Cardiac muscle cell (in vitro differentiated cells and primary cell): ENCODE results near the gene SLC25A51. TPM values are rescaled to one million over a fixed set of nuclear protein-coding genes. Genes with fewer than 3 reads are reported as not detected.

Experiments used
- DNase-seq, 2 donors: peaks; one replicate each; pipeline versions ENCODE4 v3.0.0 to v3.0.0-alpha.2; 2010 to 2017; ENCODE audit warnings: low read depth in 1 of 2, low spot score in 1 of 2
- H3K27ac ChIP-seq: fragments of 200-600 bp; sonication (generic); 2 replicates; pipeline ENCODE4 v1.5.1; 2016
- H3K27me3 ChIP-seq: fragments of 200-600 bp; sonication (generic); 2 replicates; pipeline ENCODE4 v1.6.0; 2016; ENCODE audit warnings: control low read depth
- H3K36me3 ChIP-seq: fragments of 200-600 bp; sonication (generic); 2 replicates; pipeline ENCODE4 v1.5.1; 2016; ENCODE audit warnings: control low read depth
- H3K4me1 ChIP-seq: fragments of 200-600 bp; sonication (generic); 2 replicates; pipeline ENCODE4 v1.8.1; 2017; ENCODE audit warnings: low read depth, mild to moderate bottlenecking, mixed run types
- H3K4me3 ChIP-seq: fragments of 200-600 bp; sonication (generic); 2 replicates; pipeline ENCODE4 v1.5.1; 2016; ENCODE audit warnings: mild to moderate bottlenecking
- H3K9me3 ChIP-seq: fragments of 200-600 bp; sonication (generic); 2 replicates; pipeline ENCODE4 v1.5.1; 2017; ENCODE audit warnings: low read depth, mild to moderate bottlenecking, control low read depth
- polyA plus RNA-seq: library from polyadenylated mRNA; unstranded; fragments of >200 nt; fragmentation: Nextera tagmentation; extraction: Ambion mirVana; gene quantifications from 2 replicates; pipeline ENCODE4 v1.2.1, GENCODE V29; 2016
- total RNA-seq: library from RNA; depleted of rRNA; stranded (reverse); fragments of >200 nt; gene quantifications from 2 replicates; pipeline ENCODE4 v1.2.3, GENCODE V29; 2016
- TF ChIP-seq, protein P1 (sequence below): IDR thresholded peaks from 2 replicates; pipeline ENCODE4 v1.5.1; 2012; ENCODE audit warnings: low read depth, mild to moderate bottlenecking, low read length

SLC25A51 gene
- total and polyA plus RNA-seq, 2 experiments from 2014 or later = 14.1 to 21.1 TPM

DNA sequence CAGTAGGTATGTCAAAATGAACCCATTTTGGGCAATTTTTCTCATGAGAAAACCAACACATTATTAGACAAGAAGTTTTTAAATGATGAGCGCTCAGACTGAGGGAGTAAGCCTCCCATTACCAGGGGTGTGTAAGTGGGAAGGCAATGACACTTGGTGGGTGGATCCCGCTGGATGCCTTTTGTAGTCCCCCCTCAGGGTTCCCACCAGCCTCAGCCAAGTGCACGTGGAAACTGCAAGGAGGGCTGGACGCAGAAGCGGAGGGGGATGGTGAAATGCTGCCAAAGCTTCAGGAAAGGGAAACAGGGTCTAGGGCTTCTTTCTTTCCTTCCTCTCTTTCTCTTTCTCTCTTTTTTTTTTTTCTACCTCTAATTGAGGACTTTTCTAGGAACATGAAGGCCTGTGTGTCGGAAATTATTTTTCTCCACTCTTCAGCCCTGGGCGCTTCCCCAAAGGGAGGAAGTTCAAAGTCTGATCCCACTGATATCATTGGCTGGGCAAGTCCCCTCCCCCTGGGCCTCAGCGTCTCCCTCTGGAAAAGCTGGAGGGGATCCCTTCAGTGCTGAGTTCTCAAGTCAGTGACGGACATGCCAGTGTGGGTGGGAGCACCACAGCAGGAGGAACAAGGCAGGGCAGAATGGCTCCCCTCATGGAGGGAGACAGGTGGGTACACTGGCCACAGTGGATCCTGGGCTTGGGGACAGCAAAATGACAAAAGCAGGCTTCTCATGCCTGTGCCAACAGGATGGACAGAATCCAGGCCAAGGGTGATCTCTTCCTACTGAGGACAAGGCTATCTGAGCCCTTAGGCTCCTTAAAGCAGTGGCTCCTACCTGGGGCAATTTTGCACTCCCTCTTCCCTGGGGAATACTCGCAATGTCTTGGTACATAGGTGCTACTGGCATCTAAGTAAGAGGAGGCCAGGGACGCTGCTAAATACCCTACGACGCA lies 23.9 kb upstream of the SLC25A51 start:
- Histone ChIP-seq H3K9me3 (no peaks in the 10 kb centered on the region), H3K27ac (no peak overlapping the region), H3K4me1 (peaks cover 5% of the 10 kb centered on the region), H3K36me3 (no peaks in the 10 kb centered on the region), H3K4me3 (no peak overlapping the region), H3K27me3 (no peaks in the 10 kb centered on the region)
- DNase-seq = no peak
- TF ChIP-seq, protein P1, sequence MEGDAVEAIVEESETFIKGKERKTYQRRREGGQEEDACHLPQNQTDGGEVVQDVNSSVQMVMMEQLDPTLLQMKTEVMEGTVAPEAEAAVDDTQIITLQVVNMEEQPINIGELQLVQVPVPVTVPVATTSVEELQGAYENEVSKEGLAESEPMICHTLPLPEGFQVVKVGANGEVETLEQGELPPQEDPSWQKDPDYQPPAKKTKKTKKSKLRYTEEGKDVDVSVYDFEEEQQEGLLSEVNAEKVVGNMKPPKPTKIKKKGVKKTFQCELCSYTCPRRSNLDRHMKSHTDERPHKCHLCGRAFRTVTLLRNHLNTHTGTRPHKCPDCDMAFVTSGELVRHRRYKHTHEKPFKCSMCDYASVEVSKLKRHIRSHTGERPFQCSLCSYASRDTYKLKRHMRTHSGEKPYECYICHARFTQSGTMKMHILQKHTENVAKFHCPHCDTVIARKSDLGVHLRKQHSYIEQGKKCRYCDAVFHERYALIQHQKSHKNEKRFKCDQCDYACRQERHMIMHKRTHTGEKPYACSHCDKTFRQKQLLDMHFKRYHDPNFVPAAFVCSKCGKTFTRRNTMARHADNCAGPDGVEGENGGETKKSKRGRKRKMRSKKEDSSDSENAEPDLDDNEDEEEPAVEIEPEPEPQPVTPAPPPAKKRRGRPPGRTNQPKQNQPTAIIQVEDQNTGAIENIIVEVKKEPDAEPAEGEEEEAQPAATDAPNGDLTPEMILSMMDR = no peak

DNA sequence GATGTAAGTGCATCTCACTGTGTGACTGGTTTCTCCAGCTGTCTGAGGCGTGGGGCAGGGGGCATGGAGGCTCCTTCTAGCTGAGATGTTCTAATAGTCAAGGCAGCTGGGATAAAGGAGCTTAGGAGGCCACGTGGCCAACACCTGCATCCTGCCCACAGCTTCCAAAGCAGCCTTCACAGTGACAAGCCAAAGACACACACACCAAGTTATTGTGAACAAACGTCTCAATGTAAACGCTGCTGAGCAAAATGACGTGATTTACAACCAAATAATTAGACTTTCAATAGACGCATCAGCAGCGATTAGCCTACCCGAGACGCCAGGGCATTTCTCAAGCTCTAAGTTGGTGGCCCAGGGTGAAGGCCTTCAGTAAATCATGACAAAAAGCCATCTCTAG lies 23.2 kb upstream of the SLC25A51 start:
- no peak overlapping the region for H3K4me3 ChIP-seq
- TF ChIP-seq, protein P1 = no peak
- H3K27me3 ChIP-seq = no peaks in the 10 kb centered on the region
- no peaks in the 10 kb centered on the region for H3K36me3 ChIP-seq
- DNase-seq = no peak
- H3K27ac ChIP-seq = no peak overlapping the region
- no peaks in the 10 kb centered on the region for H3K9me3 ChIP-seq
- peaks cover 12% of the 10 kb centered on the region for H3K4me1 ChIP-seq

DNA sequence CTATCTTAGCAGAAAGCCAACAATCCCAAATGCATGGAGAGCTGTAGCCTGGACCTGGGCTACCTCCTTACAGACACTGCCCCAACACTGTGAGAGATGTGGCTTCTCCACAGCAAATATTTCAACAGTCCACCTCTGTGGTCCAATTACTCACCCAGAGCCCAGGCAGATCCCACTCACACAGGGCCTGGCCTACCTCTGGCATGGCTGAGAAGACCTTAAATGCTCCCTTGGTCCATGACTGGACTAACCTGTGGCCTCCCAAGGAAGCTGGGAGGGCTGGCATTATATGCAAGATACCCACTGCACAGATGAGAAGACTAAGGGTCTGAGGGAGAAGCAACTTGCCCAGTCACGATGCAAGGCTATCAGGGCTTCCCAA lies 22.8 kb upstream of the SLC25A51 start:
- H3K27ac ChIP-seq = no peak overlapping the region

DNA sequence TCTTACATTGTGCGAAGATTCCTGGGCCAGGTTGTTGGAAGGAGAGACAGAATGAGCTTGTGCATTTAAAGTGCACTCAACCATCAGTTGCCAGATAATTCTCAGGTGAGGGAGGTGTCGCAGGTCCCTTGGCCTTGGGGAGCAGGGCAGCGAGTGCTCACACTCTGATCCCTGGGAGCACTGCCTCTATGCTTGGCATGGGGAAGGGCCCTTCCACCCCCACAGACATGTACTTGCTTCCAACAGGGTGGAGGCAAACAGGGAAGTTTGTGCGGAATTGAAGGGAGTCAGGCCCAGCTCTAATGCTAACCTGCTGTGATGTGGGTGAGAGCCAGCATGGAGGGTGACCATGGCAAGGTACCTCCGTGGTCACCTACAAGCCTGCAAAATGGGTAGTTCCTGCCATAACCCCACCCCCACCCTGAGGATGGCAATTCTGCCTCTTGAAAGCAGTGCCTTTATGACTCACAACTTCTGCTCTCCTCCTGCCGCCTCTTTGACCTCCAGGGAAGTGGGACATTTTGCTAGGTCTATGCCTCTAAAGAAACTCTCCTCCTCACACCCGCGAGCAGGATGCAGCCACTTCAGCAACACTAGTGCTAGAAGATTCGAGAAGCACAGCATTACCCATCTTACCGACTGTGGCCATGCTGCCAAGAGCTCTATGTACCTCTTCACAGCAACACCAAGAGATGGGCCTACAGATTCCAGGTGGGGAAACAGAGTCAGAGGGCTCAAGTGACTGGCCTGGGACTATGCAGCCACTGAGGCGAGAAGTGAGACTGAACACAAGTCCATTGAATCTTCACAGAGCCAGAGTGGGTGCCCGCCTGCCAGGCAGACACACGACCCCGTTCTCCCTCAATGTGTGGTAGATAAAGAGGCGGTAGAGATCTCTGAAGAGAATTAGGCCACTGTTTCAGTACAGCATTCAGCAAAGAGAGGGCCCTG lies 22.1 kb upstream of the SLC25A51 start:
- H3K9me3 ChIP-seq = no peaks in the 10 kb centered on the region
- no peak overlapping the region for H3K27ac ChIP-seq
- no peaks in the 10 kb centered on the region for H3K27me3 ChIP-seq
- H3K4me1 ChIP-seq = peaks cover 21% of the 10 kb centered on the region
- TF ChIP-seq, protein P1 = no peak
- H3K4me3 ChIP-seq = no peak overlapping the region
- DNase-seq = no peak
- no peaks in the 10 kb centered on the region for H3K36me3 ChIP-seq

More for the DNA sequence above, 22.8 kb upstream of the SLC25A51 start:
- Histone ChIP-seq H3K27me3 (no peaks in the 10 kb centered on the region), H3K4me3 (no peak overlapping the region), H3K36me3 (no peaks in the 10 kb centered on the region), H3K4me1 (peaks cover 14% of the 10 kb centered on the region), H3K9me3 (no peaks in the 10 kb centered on the region)
- TF ChIP-seq, protein P1 = no peak
- DNase-seq = no peak

DNA sequence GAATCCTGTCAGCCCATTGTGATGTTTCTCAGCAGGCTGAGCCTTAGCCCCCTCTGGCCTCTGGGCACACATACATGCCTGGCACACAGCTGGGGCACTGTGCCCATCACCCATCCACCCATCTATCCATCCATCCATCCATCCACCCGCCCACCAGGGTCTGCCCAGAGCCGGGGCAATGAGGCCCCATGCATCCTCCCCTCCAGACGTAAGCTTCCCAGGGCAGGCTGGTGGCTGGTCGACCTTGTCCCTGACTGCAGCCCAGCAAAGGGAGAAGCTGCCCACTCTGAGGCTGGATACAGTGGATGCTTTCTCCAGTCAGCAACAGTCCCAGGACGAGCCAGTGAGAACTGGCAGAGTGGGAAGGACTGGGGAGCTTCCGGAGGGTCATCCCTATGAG lies 21.1 kb upstream of the SLC25A51 start:
- TF ChIP-seq, protein P1 = no peak
- no peaks in the 10 kb centered on the region for H3K36me3 ChIP-seq
- no peaks in the 10 kb centered on the region for H3K9me3 ChIP-seq
- peaks cover 21% of the 10 kb centered on the region for H3K4me1 ChIP-seq
- H3K27me3 ChIP-seq = no peaks in the 10 kb centered on the region
- H3K4me3 ChIP-seq = no peak overlapping the region
- H3K27ac ChIP-seq = no peak overlapping the region
- no peak for DNase-seq
